Caco-2 (cell line): ENCODE data around the gene SIM2. TPM values are rescaled to one million over a fixed set of nuclear protein-coding genes. Genes with fewer than 3 reads are reported as not detected.

ENCODE experiments used
- BruUV-seq: library from RNA; stranded (reverse); fragments of 400-500 nt; replicated peaks from 2 replicates; lab custom pipeline; 2021; lab: Mats Ljungman, UMichigan
- CTCF ChIA-PET: fragments of 300-600 bp; sonication (Branson Sonifier 250); formaldehyde crosslinking; loops from one replicate; lab custom pipeline; 2022; ENCODE audit warnings: antibody characterized with exemption; lab: Charles Lee
- POLR2A ChIA-PET: fragments of 300-600 bp; sonication (Branson Sonifier 250); formaldehyde crosslinking; loops from one replicate; lab custom pipeline; 2022; ENCODE audit warnings: antibody characterized with exemption; lab: Charles Lee
- DNase-seq, 2 experiments: peaks; one replicate each; pipeline versions ENCODE4 v3.0.0 to v3.0.0-alpha.2; 2020 to 2022
- H3K27me3 ChIP-seq: replicated peaks from 2 replicates; pipeline ENCODE4 v1.6.0; 2011; ENCODE audit warnings: low read length; ENCODE audit not compliant: control insufficient read depth, insufficient read depth
- H3K36me3 ChIP-seq: 2 replicates; pipeline ENCODE4 v1.5.1; 2011; ENCODE audit warnings: low read length; ENCODE audit not compliant: control insufficient read depth, insufficient read depth
- H3K4me1 ChIP-seq: fragments of 250-450 bp; sonication (Bioruptor Pico); 2 replicates; pipeline ENCODE4 v1.5.1; 2020; ENCODE audit warnings: mild to moderate bottlenecking
- H3K4me3 ChIP-seq: 2 replicates; pipeline ENCODE4 v1.5.1; 2011; ENCODE audit warnings: low read depth, mild to moderate bottlenecking, control low read depth, low read length
- H3K9me3 ChIP-seq: fragments of 250-450 bp; sonication (Bioruptor Pico); 2 replicates; pipeline ENCODE4 v1.5.1; 2020; ENCODE audit warnings: mild to moderate bottlenecking, moderate library complexity
- H3K27ac Mint-ChIP-seq: one replicate; pipeline ENCODE4 v1.8.0; 2022; ENCODE audit warnings: mixed read lengths; ENCODE audit not compliant: unreplicated experiment
- H3K27me3 Mint-ChIP-seq: one replicate; pipeline ENCODE4 v1.8.0; 2022; ENCODE audit warnings: mixed read lengths; ENCODE audit not compliant: insufficient read depth, unreplicated experiment
- H3K36me3 Mint-ChIP-seq: one replicate; pipeline ENCODE4 v1.8.0; 2022; ENCODE audit warnings: mild to moderate bottlenecking, mixed read lengths; ENCODE audit not compliant: insufficient read depth, unreplicated experiment
- H3K4me1 Mint-ChIP-seq: one replicate; pipeline ENCODE4 v1.8.0; 2022; ENCODE audit warnings: low read depth, mixed read lengths; ENCODE audit not compliant: unreplicated experiment
- H3K4me3 Mint-ChIP-seq: one replicate; pipeline ENCODE4 v1.8.0; 2022; ENCODE audit warnings: mild to moderate bottlenecking, moderate library complexity, mixed read lengths; ENCODE audit not compliant: unreplicated experiment
- H3K9me3 Mint-ChIP-seq: one replicate; pipeline ENCODE4 v1.8.0; 2022; ENCODE audit warnings: mixed read lengths; ENCODE audit not compliant: unreplicated experiment
- intact Hi-C: fragments of 100-400 bp; cut with micrococcal nuclease; formaldehyde crosslinking; loops from one replicate; pipeline ENCODE4 v1.10.0; 2022; ENCODE audit not compliant: unreplicated experiment
- total RNA-seq: library from RNA; stranded (reverse); gene quantifications from 2 replicates; pipeline ENCODE4 v1.2.3, GENCODE V29; 2022
- TF ChIP-seq, protein P1 (sequence below), 2 experiments: fragments of 200-600 bp in 1 of 2; IDR thresholded peaks; 1 replicate in 1 of 2; 2 replicates in 1 of 2; pipeline versions ENCODE4 v1.5.1 to v1.8.0; 2011 to 2022; ENCODE audit warnings: antibody characterized with exemption in 1 of 2, control low read depth in 1 of 2, inconsistent platforms in 1 of 2, low read depth in 1 of 2, low read length in 1 of 2, mild to moderate bottlenecking in 1 of 2, moderate library complexity in 1 of 2; ENCODE audit not compliant: insufficient read depth in 1 of 2, severe bottlenecking in 1 of 2, unreplicated experiment in 1 of 2

The SIM2 gene
- total RNA-seq, 1 experiment from 2014 or later: 9.4 TPM

- no peaks in the 10 kb centered on the region for H3K27me3 Mint-ChIP-seq
- intact Hi-C loops: no loop called here
Observed at GRCh38 chr21:36730291-36731281, 31.7 kb downstream of the SIM2 start.

DNA sequence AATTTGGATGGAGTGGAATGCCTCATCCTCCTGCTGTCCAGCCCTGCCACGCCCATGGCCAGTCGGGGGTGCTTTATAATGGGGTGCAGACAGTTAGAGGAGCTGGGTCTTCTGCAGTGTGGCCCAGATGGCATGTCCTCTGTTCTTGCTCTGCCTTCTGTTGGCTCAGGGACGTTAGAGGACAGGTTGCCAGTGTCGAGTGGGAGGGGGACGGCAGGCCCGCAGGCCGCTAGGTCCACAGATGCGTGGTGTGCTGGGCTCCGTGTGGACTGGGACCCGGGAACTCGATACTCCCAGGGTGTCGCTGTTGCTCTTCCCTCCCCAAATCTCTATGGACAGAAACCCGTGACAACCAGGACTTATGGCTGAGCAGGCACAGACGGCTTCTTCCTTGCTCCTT lies 33.3 kb downstream of the SIM2 start:
- H3K36me3 Mint-ChIP-seq: peaks cover 5% of the 10 kb centered on the region
- POLR2A ChIA-PET: no interaction called here
- H3K27me3 ChIP-seq: no peaks in the 10 kb centered on the region
- no peaks in the 10 kb centered on the region; the same call in none of the 2 replicates for H3K36me3 ChIP-seq
- no peaks in the 10 kb centered on the region for H3K27me3 Mint-ChIP-seq
- intact Hi-C loops: no loop called here
- no peaks in the 10 kb centered on the region for H3K9me3 Mint-ChIP-seq
- peaks cover 11% of the 10 kb centered on the region for H3K4me1 Mint-ChIP-seq
- DNase-seq: no peak
- peak overlapping the region; percentile 29 for H3K27ac Mint-ChIP-seq
- no peak overlapping the region for H3K4me3 Mint-ChIP-seq
- H3K4me1 ChIP-seq: peaks cover 10% of the 10 kb centered on the region; the same call in 1 of the 2 replicates
- no peak overlapping the region for H3K4me3 ChIP-seq
- TF ChIP-seq, protein P1, sequence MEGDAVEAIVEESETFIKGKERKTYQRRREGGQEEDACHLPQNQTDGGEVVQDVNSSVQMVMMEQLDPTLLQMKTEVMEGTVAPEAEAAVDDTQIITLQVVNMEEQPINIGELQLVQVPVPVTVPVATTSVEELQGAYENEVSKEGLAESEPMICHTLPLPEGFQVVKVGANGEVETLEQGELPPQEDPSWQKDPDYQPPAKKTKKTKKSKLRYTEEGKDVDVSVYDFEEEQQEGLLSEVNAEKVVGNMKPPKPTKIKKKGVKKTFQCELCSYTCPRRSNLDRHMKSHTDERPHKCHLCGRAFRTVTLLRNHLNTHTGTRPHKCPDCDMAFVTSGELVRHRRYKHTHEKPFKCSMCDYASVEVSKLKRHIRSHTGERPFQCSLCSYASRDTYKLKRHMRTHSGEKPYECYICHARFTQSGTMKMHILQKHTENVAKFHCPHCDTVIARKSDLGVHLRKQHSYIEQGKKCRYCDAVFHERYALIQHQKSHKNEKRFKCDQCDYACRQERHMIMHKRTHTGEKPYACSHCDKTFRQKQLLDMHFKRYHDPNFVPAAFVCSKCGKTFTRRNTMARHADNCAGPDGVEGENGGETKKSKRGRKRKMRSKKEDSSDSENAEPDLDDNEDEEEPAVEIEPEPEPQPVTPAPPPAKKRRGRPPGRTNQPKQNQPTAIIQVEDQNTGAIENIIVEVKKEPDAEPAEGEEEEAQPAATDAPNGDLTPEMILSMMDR (IDR thresholded peaks at IDR 0.05; ENCODE audit: insufficient read depth in 1 of 2, low read depth in 1 of 2, low read length in 1 of 2, severe bottlenecking in 1 of 2, unreplicated experiment in 1 of 2): no peak
- CTCF ChIA-PET: no interaction called here
- no peaks in the 10 kb centered on the region for H3K9me3 ChIP-seq
- BruUV-seq: no TSS peak

More at GRCh38 chr21:36730291-36731281, 31.7 kb downstream of the SIM2 start:
- Mint-ChIP-seq H3K27ac (peak overlapping the region; percentile 61), H3K9me3 (no peaks in the 10 kb centered on the region), H3K36me3 (no peaks in the 10 kb centered on the region), H3K4me3 (no peak overlapping the region), H3K4me1 (peaks cover 11% of the 10 kb centered on the region)
- Histone ChIP-seq H3K4me1 (peaks cover 10% of the 10 kb centered on the region; the same call in 1 of the 2 replicates), H3K27me3 (no peaks in the 10 kb centered on the region), H3K9me3 (no peaks in the 10 kb centered on the region), H3K36me3 (no peaks in the 10 kb centered on the region; the same call in none of the 2 replicates), H3K4me3 (no peak overlapping the region)
- TF ChIP-seq, protein P1 (IDR thresholded peaks at IDR 0.05; ENCODE audit: insufficient read depth in 1 of 2, low read depth in 1 of 2, low read length in 1 of 2, severe bottlenecking in 1 of 2, unreplicated experiment in 1 of 2): no peak
- POLR2A ChIA-PET: interaction anchor here (0.6 kb wide), 1 partner anchor 74 kb away, joined by 3 read pairs; no protein-coding TSS in a partner anchor
- CTCF ChIA-PET: no interaction called here
- DNase-seq: peak in 1 of 2 experiments; percentile 11
- BruUV-seq: no TSS peak

DNA sequence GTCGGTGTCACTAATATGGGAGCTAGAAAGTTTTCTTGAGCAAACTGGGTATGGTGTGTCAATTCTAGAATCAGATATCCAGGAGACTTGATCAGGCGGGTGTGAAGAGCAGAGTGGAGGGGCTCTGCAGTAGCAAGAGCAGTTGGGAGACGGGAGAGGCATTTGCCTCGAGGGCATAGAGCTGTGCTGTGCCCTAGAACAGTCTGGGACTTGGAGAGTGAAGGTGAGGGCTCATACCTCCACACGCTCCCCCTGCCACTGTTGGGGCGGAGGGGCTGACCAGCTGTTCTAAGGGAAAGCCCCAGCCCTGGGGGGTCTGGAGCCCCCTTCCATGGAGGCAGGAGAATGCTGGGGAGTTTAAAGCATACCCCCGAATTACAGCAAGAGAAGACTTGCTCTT lies 33.8 kb downstream of the SIM2 start:
- no TSS peak for BruUV-seq
- no peak for DNase-seq
- H3K27ac Mint-ChIP-seq: peak overlapping the region; percentile 29
- CTCF ChIA-PET: interaction anchor here (0.7 kb wide), 1 partner anchor 40 kb away, joined by 5 read pairs; no protein-coding TSS in a partner anchor
- H3K9me3 ChIP-seq: no peaks in the 10 kb centered on the region
- H3K4me3 ChIP-seq: no peak overlapping the region
- H3K4me3 Mint-ChIP-seq: no peak overlapping the region
- no peaks in the 10 kb centered on the region; the same call in 1 of the 2 replicates for H3K36me3 ChIP-seq
- POLR2A ChIA-PET: no interaction called here
- peaks cover 11% of the 10 kb centered on the region for H3K4me1 Mint-ChIP-seq
- peaks cover 5% of the 10 kb centered on the region for H3K36me3 Mint-ChIP-seq
- H3K4me1 ChIP-seq: peaks cover 10% of the 10 kb centered on the region; the same call in 1 of the 2 replicates
- no peaks in the 10 kb centered on the region for H3K9me3 Mint-ChIP-seq
- intact Hi-C loops: no loop called here
- TF ChIP-seq, protein P1 (IDR thresholded peaks at IDR 0.05; ENCODE audit: insufficient read depth in 1 of 2, low read depth in 1 of 2, low read length in 1 of 2, severe bottlenecking in 1 of 2, unreplicated experiment in 1 of 2): no peak
- H3K27me3 Mint-ChIP-seq: no peaks in the 10 kb centered on the region
- no peaks in the 10 kb centered on the region for H3K27me3 ChIP-seq
